Fibroblast of pulmonary artery (primary cell): ENCODE results near the gene UROS.

ENCODE experiments used
- DNase-seq: peaks from one replicate; pipeline ENCODE4 v3.0.0-alpha.2; 2010; ENCODE audit warnings: low read depth
- H3K4me3 ChIP-seq: replicated peaks from 2 replicates; pipeline ENCODE4 v1.5.1; 2011; ENCODE audit warnings: low read depth, mild to moderate bottlenecking, control low read depth, low read length, moderate library complexity
- TF ChIP-seq, protein P1 (sequence below): IDR thresholded peaks from 2 replicates; pipeline ENCODE4 v1.5.1; 2011; ENCODE audit warnings: mild to moderate bottlenecking, control low read depth, low read length, inconsistent platforms; ENCODE audit errors: missing control alignments

The UROS gene

DNA sequence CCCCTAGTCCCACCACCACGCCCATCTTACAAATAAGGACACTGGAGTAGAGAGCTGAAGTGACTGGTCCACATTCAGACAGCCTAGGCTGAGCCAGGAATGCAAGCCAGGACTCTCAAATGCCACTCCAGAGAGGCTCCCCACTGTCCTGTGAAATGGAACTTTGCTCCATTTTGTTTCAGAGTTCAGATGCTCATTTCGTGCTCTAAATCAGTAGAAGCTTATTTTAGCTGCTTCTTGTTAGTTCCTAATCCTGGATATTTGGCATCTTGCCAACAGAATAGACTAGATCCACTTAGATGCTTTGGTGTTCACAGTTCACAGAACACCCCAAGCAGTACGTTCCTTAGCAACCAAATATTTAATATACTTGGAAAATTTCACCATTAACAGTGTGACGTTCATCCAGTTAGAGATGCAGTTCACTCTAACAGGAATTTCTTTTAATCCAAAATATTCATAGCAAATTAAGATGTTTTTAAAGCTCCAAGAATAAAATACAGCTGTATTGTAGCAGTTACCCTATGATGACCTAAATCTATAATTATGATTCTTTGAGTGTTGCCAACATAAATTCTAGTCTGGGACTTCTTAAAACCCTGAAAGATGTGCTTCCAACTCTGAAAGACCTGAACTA lies 54.7 kb downstream of the UROS start:
- no peak overlapping the region for H3K4me3 ChIP-seq
- TF ChIP-seq, protein P1, sequence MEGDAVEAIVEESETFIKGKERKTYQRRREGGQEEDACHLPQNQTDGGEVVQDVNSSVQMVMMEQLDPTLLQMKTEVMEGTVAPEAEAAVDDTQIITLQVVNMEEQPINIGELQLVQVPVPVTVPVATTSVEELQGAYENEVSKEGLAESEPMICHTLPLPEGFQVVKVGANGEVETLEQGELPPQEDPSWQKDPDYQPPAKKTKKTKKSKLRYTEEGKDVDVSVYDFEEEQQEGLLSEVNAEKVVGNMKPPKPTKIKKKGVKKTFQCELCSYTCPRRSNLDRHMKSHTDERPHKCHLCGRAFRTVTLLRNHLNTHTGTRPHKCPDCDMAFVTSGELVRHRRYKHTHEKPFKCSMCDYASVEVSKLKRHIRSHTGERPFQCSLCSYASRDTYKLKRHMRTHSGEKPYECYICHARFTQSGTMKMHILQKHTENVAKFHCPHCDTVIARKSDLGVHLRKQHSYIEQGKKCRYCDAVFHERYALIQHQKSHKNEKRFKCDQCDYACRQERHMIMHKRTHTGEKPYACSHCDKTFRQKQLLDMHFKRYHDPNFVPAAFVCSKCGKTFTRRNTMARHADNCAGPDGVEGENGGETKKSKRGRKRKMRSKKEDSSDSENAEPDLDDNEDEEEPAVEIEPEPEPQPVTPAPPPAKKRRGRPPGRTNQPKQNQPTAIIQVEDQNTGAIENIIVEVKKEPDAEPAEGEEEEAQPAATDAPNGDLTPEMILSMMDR = no peak
- DNase-seq = peak; percentile 41

DNA sequence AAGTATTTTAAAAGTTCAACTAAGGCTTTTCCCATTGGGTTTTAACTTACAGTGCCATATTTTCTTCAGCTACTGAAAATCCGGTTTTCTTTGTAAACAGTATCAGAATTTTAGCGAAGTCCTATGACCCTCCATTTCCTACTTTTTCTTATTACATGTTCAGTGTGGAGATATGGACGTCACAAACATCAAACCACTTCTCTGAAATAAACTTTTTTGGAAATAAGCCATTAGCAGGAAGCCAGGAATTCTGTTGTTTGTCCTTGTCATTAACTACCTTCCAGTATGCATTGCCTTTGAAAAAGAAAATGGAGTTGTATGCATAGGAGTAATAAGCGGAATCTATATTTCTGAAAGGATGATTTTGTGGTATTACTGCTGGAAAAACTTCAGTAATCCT lies 56.5 kb downstream of the UROS start:
- no peak overlapping the region for H3K4me3 ChIP-seq
- TF ChIP-seq, protein P1 = no peak
- no peak for DNase-seq

GRCh38 chr10:125765835-125766234 lies 57.2 kb downstream of the UROS start:
- DNase-seq = no peak
- TF ChIP-seq, protein P1 = no peak
- no peak overlapping the region for H3K4me3 ChIP-seq

- no peak overlapping the region for H3K4me3 ChIP-seq
- TF ChIP-seq, protein P1 = no peak
- DNase-seq = no peak
Observed at GRCh38 chr10:125762692-125763648, 60.1 kb downstream of the UROS start.

DNA sequence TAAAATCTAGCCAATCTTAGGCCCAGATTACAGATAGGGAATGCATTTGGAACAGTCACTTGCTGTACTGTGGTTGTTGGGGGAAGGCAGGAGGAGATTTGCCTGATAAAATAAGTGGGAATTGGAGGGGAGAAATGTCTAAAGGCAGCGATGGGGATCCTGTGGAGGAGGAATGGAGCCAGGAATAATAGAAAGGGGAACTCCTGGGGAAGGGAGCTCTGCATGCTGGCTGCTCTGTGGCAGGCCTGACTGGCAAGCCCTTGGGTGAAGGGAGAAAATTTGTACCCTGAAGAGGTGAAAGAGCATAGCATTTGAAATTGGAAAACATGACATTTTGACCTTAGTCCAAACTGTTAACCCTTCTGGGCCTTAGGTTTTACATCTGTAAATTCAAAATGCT lies 61.1 kb downstream of the UROS start:
- TF ChIP-seq, protein P1 = no peak
- H3K4me3 ChIP-seq = no peak overlapping the region
- no peak for DNase-seq

DNA sequence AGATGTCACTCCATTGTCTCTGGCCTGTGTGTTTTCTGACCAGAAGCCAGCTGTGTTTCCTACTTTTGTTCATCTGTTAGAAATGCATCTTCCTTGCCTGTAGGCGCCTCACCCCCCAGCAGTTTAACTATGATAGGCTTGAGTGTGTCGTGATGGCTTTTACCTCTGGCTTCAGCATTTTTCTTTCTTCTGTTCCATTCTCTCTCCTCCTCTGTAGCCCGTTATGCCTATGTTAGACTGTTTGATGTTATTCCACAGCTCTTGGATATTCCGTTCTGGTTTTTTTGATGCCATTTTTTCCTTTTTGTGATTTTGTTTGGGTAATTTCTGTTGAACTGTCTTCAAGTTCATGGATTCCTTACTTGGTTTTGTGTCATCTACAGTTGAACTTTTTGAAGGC lies 65.3 kb downstream of the UROS start:
- no peak for DNase-seq
- TF ChIP-seq, protein P1 = no peak
- no peak overlapping the region for H3K4me3 ChIP-seq
